K562 (cell line): ENCODE data around the gene CCNL1. TPM values are rescaled to one million over a fixed set of nuclear protein-coding genes. Genes with fewer than 3 reads are reported as not detected.
A peak's percentile ranks its signal among the peaks of the same experiment; 100 is the strongest.

ENCODE experiments used
- BCLAF1 ChIP-seq, 2 experiments: fragments of 450-650 bp in 1 of 2; IDR thresholded peaks; 2 replicates each; pipeline ENCODE4 v1.6.1; 2011 to 2017; ENCODE audit warnings: low read depth in 2 of 2, antibody characterized with exemption in 1 of 2, borderline replicate concordance in 1 of 2, low read length in 1 of 2, mild to moderate bottlenecking in 1 of 2, mixed read lengths in 1 of 2; ENCODE audit not compliant: control insufficient read depth in 1 of 2
- BRD4 ChIP-seq: fragments of 200-600 bp; sonication (generic); IDR thresholded peaks from 2 replicates; pipeline ENCODE4 v1.6.1; 2017; ENCODE audit warnings: inconsistent platforms
- CBX3 ChIP-seq, 2 experiments: IDR thresholded peaks; 1 replicate in 1 of 2; 2 replicates in 1 of 2; pipeline ENCODE4 v1.6.1; 2012; ENCODE audit warnings: inconsistent platforms in 2 of 2, low read length in 2 of 2, borderline replicate concordance in 1 of 2, control low read depth in 1 of 2
- DACH1 ChIP-seq: fragments of 450-650 bp; IDR thresholded peaks from 2 replicates; pipeline ENCODE4 v1.6.1; 2018; ENCODE audit not compliant: partially characterized antibody
- DPF2 ChIP-seq: fragments of 450-650 bp; IDR thresholded peaks from 2 replicates; pipeline ENCODE4 v1.6.1; 2016
- E2F4 ChIP-seq: sonication (generic); formaldehyde crosslinking; IDR thresholded peaks from 2 replicates; pipeline ENCODE4 v1.8.0; 2022; ENCODE audit warnings: mild to moderate bottlenecking, low read depth, missing genetic modification reagents
- E2F8 ChIP-seq: fragments of 450-650 bp; IDR thresholded peaks from 2 replicates; pipeline ENCODE4 v1.7.1; 2018; ENCODE audit warnings: mild to moderate bottlenecking, low read depth; ENCODE audit not compliant: partially characterized antibody
- ETS1 ChIP-seq: conservative IDR thresholded peaks from 2 replicates; pipeline ENCODE4 v1.6.1; 2011; ENCODE audit warnings: low read depth, mild to moderate bottlenecking, low read length; ENCODE audit not compliant: control insufficient read depth
- FOSL1 ChIP-seq: fragments of 200-800 bp; sonication (Bioruptor generic); conservative IDR thresholded peaks from 2 replicates; pipeline ENCODE4 v1.6.1; 2016; ENCODE audit warnings: missing genetic modification characterization, missing compliant biosample characterization
- FOXO4 ChIP-seq: fragments of 450-650 bp; formaldehyde crosslinking; IDR thresholded peaks from 2 replicates; pipeline ENCODE4 v1.4.0; 2020; ENCODE audit warnings: mild to moderate bottlenecking, moderate library complexity
- HMG20B ChIP-seq: fragments of 250-450 bp; sonication (Bioruptor Pico); IDR thresholded peaks from 2 replicates; pipeline ENCODE4 v1.5.0; 2021; ENCODE audit warnings: mild to moderate bottlenecking
- HMGN3 ChIP-seq: IDR thresholded peaks from 2 replicates; pipeline ENCODE4 v1.6.1; 2011; ENCODE audit warnings: borderline replicate concordance, low read depth, mild to moderate bottlenecking, mixed read lengths, low read length; ENCODE audit not compliant: insufficient read length; ENCODE audit errors: extremely low read depth
- LEF1 ChIP-seq: fragments of 450-650 bp; IDR thresholded peaks from 2 replicates; pipeline ENCODE4 v1.6.1; 2016; ENCODE audit warnings: mild to moderate bottlenecking
- MBD2 ChIP-seq: sonication (generic); IDR thresholded peaks from 2 replicates; pipeline ENCODE4 v1.6.1; 2016; ENCODE audit warnings: low read depth, borderline replicate concordance
- PHB ChIP-seq: fragments of 250-450 bp; sonication (Bioruptor Pico); IDR thresholded peaks from 2 replicates; pipeline ENCODE4 v1.5.0; 2021
- SMAD4 ChIP-seq: fragments of 250-450 bp; sonication (Bioruptor Pico); conservative IDR thresholded peaks from 2 replicates; pipeline ENCODE4 v1.8.0; 2021; ENCODE audit warnings: inconsistent platforms, mild to moderate bottlenecking, moderate library complexity
- TSC22D4 ChIP-seq: fragments of 450-650 bp; IDR thresholded peaks from 2 replicates; pipeline ENCODE4 v1.6.1; 2016; ENCODE audit warnings: missing genetic modification characterization, missing biosample characterization, control low read depth
- ZNF764 ChIP-seq: fragments of 250-450 bp; sonication (Bioruptor Pico); IDR thresholded peaks from 2 replicates; pipeline ENCODE4 v1.4.0; 2020; ENCODE audit warnings: low read depth, mild to moderate bottlenecking, moderate library complexity
- ZSCAN29 ChIP-seq: fragments of 450-650 bp; IDR thresholded peaks from 2 replicates; pipeline ENCODE4 v1.6.1; 2017
- polyA plus RNA-seq, 8 experiments: library from polyadenylated mRNA; depleted of rRNA in 4 of 8; stranded (reverse) in 5 of 8; unstranded in 3 of 8; fragments of >200 nt; fragmentation: Nextera tagmentation in 2 of 8; fragmentation: Illumina TruSeq in 1 of 8; extraction: Ambion mirVana in 2 of 8; extraction: Trizol in 1 of 8; gene quantifications; 2 replicates each; pipeline versions ENCODE4 v1.2.1 to v1.2.3, GENCODE V29; 2011 to 2014; ENCODE audit warnings: inconsistent platforms in 1 of 8, missing spikeins in 1 of 8
- total RNA-seq, 7 experiments: library from RNA; depleted of rRNA in 6 of 7; stranded (reverse); fragments of >200 nt in 6 of 7; fragmentation: Illumina TruSeq in 2 of 7; extraction: Trizol in 2 of 7; gene quantifications; 2 replicates each; pipeline versions ENCODE4 v1.2.1 to v1.2.3, GENCODE V29; 2011 to 2021; ENCODE audit warnings: low replicate concordance in 1 of 7

The CCNL1 gene
- total and polyA plus RNA-seq, 9 of the 15 experiments (the other 6 are each of a cell fraction or from before 2014, with no cell fraction given), result 16.1 to 186 (median 132) TPM

GRCh38 chr3:157135671-157136396 lies 24.1 kb downstream of the CCNL1 start (continued):
- TF ChIP-seq TSC22D4 (no peak), ZSCAN29 (no peak), LEF1 (no peak), BCLAF1 (IDR thresholded peaks at IDR 0.05; ENCODE audit: borderline replicate concordance in 1 of 2, control insufficient read depth in 1 of 2, low read depth in 2 of 2, low read length in 1 of 2) (no peak), HMG20B (CRISPR knock-in tag) (no peak), ETS1 (no peak), PHB (CRISPR knock-in tag) (no peak), CBX3 (IDR thresholded peaks at IDR 0.05; ENCODE audit: borderline replicate concordance in 1 of 2, low read length in 2 of 2) (no peak), E2F4 (CRISPR knock-in tag) (no peak), HMGN3 (no peak), ZNF764 (CRISPR knock-in tag) (no peak), DPF2 (0 out of 2 replicates have a peak, but pooled peaks have one; percentile 11), BRD4 (no peak), SMAD4 (no peak), FOSL1 (peak; percentile 66), DACH1 (no peak), MBD2 (no peak), FOXO4 (CRISPR knock-in tag) (no peak), E2F8 (no peak)
